AG04450 (cell line): ENCODE data around the gene RAB14. TPM values are rescaled to one million over a fixed set of nuclear protein-coding genes. Genes with fewer than 3 reads are reported as not detected.

Experiments
- CTCF ChIA-PET: fragments of 300-600, 350-600 bp; formaldehyde crosslinking; extraction: SDS; loops from one replicate; lab custom pipeline; 2022; ENCODE audit warnings: antibody characterized with exemption, inconsistent platforms; lab: Charles Lee
- POLR2A ChIA-PET: fragments of 350-600 bp; formaldehyde crosslinking; extraction: SDS; loops from one replicate; lab custom pipeline; 2021; ENCODE audit warnings: antibody characterized with exemption, inconsistent platforms; lab: Yijun Ruan, JAX
- DNase-seq: peaks from one replicate; pipeline ENCODE4 v3.0.0-alpha.2; 2011; ENCODE audit warnings: low read depth, low spot score
- H3K27ac ChIP-seq: one replicate; pipeline ENCODE4 v1.5.1; 2012; ENCODE audit warnings: low read depth, low read length, control low read depth
- H3K27me3 ChIP-seq: one replicate; pipeline ENCODE4 v1.6.0; 2012; ENCODE audit warnings: low read length; ENCODE audit not compliant: control insufficient read depth, insufficient read depth
- H3K4me3 ChIP-seq: 2 replicates; pipeline ENCODE4 v1.5.1; 2011; ENCODE audit warnings: mild to moderate bottlenecking, low read depth, low read length, control low read depth
- H3K9me3 ChIP-seq: 2 replicates; pipeline ENCODE4 v1.5.1; 2012; ENCODE audit warnings: low read length; ENCODE audit not compliant: control insufficient read depth, insufficient read depth
- CTCF ChIP-seq: IDR thresholded peaks from 2 replicates; pipeline ENCODE4 v1.5.1; 2011; ENCODE audit warnings: low read depth, low read length, control low read depth, inconsistent platforms
- polyA plus RNA-seq: library from polyadenylated mRNA; depleted of rRNA; stranded (reverse); fragments of >200 nt; gene quantifications from 2 replicates; pipeline ENCODE4 v1.2.3, GENCODE V29; 2011

The RAB14 gene
- polyA plus RNA-seq, 1 experiment: 40.3 TPM

DNA sequence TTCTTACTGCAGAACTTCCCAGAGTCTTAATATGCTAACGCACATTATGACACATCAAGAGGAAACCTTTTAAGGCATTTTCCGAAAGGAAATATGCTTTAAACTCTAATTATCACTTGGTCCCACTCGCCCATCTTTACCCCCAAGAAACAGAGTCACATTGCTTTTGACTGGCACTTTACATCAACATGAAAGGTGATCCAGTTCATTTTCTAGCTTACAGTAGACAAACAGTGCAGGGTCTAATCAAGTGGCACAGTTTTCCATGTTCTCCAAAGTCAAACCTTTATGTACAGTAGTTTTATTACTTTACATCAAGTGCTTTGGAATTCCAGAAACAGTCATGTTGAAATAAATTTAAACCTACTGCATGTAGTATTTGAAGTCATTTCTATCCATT lies 12.0 kb downstream of the RAB14 start:
- no peaks in the 10 kb centered on the region for H3K27me3 ChIP-seq
- no peak for TF ChIP-seq CTCF
- DNase-seq: no peak
- CTCF ChIA-PET: interaction anchor here (0.7 to 1.4 kb wide), 3 partner anchors 12 to 130 kb away, joined by 3 to 4 read pairs (median 3); partner anchors contain the start of gene RAB14
- no peaks in the 10 kb centered on the region for H3K9me3 ChIP-seq
- no peak overlapping the region for H3K27ac ChIP-seq
- POLR2A ChIA-PET: no interaction called here
- no peak overlapping the region for H3K4me3 ChIP-seq

DNA sequence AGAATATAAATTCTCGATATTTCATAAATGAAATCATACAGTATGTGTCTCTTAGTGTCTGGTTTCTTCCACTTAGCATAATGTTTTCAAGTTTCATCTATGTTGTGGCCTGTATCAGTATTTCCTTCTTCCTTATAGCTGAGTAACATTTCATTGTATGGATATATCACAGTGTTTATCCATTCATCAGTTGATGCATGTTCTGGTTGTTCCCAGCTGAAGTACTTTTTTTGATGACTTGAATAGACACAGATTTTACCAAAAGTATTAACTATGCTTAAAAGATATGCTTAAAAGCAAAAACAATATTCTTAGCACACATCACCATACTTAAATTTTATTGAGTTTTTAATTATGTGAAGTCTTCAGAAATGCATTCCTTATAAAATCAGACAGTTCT lies 12.7 kb downstream of the RAB14 start:
- Histone ChIP-seq H3K27me3 (no peaks in the 10 kb centered on the region), H3K27ac (no peak overlapping the region), H3K9me3 (no peaks in the 10 kb centered on the region), H3K4me3 (no peak overlapping the region)
- no peak for DNase-seq
- POLR2A ChIA-PET: no interaction called here
- no peak for TF ChIP-seq CTCF
- CTCF ChIA-PET: interaction anchor here (0.7 to 1.4 kb wide), 3 partner anchors 13 to 143 kb away, joined by 3 to 4 read pairs (median 3); partner anchors contain the start of gene RAB14

DNA sequence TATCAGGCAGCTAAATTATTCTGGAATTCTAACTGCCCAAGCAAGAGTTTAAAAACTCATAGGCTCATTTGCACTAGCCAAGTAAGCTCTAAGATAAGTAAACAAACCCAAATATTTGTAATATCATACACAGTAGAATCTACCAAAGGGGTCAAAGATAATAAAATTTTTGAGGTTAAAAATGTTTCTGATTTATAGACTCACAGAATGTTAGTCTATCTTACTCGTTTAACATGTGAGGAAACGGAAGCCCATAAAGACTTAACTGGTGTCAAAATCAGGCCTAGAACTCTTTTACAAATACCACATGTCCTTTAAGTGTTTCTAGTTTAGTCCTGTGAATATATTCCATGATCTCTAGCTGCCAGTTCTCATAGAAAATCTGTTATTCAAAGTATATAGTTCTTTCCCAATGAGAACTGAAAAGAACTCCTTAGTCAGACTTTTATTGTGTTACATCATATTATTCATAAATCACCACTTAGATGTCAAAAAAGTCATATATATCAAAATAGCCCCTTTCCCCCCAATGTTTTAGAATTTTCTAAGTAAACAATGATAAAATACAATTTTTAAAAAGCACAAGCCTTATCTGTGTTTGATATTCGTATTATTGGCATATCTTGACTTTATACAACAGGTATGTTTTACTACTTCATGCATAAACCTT lies 13.9 kb downstream of the RAB14 start:
- ChIA-PET POLR2A (no interaction called here), CTCF (interaction anchor here (0.8 kb wide), 1 partner anchor 35 kb away, joined by 4 read pairs; no protein-coding TSS in a partner anchor)
- no peak for TF ChIP-seq CTCF
- Histone ChIP-seq H3K4me3 (no peak overlapping the region), H3K9me3 (no peaks in the 10 kb centered on the region), H3K27me3 (no peaks in the 10 kb centered on the region), H3K27ac (no peak overlapping the region)
- DNase-seq: no peak

- Histone ChIP-seq H3K27ac (no peak overlapping the region), H3K4me3 (no peak overlapping the region), H3K27me3 (no peaks in the 10 kb centered on the region), H3K9me3 (no peaks in the 10 kb centered on the region)
- TF ChIP-seq CTCF: no peak
- ChIA-PET CTCF (interaction anchor here (0.6 to 0.7 kb wide), 2 partner anchors 14 to 16 kb away, joined by 4 read pairs; no protein-coding TSS in a partner anchor), POLR2A (no interaction called here)
- DNase-seq: no peak
These were observed 15.8 kb downstream of the RAB14 start for GRCh38 chr9:121185774-121186403.
